Fibroblast of the aortic adventitia (primary cell): ENCODE results near the gene BHLHE41. TPM values are rescaled to one million over a fixed set of nuclear protein-coding genes. Genes with fewer than 3 reads are reported as not detected.

ENCODE experiments used
- DNase-seq: peaks from one replicate; pipeline ENCODE4 v3.0.0-alpha.2; 2010; ENCODE audit warnings: low read depth
- H3K4me3 ChIP-seq: 2 replicates; pipeline ENCODE4 v1.5.1; 2011; ENCODE audit warnings: low read depth, mild to moderate bottlenecking, control low read depth, low read length, moderate library complexity
- total RNA-seq: library from RNA; depleted of rRNA; stranded (reverse); fragments of >200 nt; gene quantifications from 2 replicates; pipeline ENCODE4 v1.2.3, GENCODE V29; 2012; ENCODE audit warnings: low replicate concordance
- TF ChIP-seq, protein P1 (sequence below): IDR thresholded peaks from 2 replicates; pipeline ENCODE4 v1.5.1; 2011; ENCODE audit warnings: mild to moderate bottlenecking, low read length, control low read depth, inconsistent platforms; ENCODE audit not compliant: insufficient read depth

BHLHE41 gene
- total RNA-seq, 1 donor: 9.2 TPM

DNA sequence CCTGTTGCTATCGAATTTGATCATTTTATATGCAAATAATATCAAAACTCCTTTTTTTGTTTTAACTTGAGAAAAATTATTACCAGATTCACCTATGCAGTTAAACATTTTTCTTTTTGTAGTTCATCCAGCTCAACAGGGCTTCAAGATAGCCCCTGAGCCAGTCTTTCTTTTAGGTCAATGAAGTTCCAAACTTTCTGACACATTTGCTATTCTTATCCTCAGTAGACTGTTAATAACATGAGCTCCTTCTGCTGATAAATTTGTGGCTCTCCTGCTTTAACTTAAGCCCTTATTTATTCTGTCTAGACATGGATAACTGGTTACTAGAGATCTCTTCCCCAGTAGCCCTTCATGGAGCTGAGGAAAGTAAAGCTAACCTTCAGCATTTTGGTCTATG lies 37.3 kb upstream of the BHLHE41 start:
- TF ChIP-seq, protein P1, sequence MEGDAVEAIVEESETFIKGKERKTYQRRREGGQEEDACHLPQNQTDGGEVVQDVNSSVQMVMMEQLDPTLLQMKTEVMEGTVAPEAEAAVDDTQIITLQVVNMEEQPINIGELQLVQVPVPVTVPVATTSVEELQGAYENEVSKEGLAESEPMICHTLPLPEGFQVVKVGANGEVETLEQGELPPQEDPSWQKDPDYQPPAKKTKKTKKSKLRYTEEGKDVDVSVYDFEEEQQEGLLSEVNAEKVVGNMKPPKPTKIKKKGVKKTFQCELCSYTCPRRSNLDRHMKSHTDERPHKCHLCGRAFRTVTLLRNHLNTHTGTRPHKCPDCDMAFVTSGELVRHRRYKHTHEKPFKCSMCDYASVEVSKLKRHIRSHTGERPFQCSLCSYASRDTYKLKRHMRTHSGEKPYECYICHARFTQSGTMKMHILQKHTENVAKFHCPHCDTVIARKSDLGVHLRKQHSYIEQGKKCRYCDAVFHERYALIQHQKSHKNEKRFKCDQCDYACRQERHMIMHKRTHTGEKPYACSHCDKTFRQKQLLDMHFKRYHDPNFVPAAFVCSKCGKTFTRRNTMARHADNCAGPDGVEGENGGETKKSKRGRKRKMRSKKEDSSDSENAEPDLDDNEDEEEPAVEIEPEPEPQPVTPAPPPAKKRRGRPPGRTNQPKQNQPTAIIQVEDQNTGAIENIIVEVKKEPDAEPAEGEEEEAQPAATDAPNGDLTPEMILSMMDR: no peak
- no peak overlapping the region for H3K4me3 ChIP-seq
- DNase-seq: no peak

DNA sequence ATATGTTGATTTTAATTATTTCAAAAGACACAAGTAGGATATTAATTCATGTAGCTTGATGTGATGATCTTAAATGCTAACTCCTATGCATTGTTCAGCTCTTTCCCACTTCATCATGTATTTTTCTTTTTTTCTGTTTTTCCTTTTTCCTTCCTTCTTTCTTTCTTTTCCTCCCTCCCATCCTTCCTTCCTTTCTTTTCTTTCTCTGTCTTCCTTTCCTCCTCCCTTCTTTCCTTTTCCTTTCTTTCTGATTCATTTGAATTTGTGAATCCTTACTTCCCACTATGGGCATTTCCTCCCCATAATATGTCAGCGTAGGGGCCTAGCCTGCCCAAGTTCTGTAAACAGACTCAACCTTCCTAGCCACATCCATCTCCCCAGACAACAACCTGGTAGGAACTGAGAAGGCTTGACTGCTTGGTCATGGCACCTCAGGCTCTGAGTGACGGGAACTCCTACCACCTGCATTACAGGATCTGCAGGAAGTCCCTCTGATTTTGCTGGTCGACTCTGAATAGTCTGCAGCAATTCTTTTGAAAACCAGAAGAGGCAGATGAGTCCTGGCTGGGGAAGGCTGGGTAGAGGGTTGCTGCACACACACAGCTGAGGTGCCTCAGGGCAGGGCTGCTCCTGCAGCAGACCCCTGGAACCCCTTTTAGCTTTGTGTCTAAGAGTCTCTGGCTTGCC lies 33.4 kb upstream of the BHLHE41 start:
- DNase-seq: no peak
- H3K4me3 ChIP-seq: no peak overlapping the region
- TF ChIP-seq, protein P1: no peak

DNA sequence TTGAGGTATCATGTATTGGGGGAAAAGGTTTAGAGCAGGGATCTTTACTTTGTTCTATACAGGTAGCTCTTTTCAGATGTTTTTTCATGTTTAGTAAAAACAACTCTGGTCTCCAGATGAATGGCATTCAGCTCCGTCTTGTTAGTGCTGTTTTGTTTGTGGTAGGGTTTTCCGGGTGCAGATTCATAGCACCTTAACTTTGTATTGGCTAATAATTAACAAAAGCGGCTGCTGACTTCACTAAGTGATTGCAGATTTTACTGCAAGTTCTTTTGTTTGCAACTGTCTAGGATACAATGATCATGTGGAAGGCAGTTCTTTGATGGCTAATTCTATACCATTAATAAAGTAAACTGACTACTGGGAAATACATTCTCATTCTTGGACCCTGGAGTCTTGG lies 32.2 kb upstream of the BHLHE41 start:
- TF ChIP-seq, protein P1: no peak
- no peak overlapping the region for H3K4me3 ChIP-seq
- DNase-seq: no peak

DNA sequence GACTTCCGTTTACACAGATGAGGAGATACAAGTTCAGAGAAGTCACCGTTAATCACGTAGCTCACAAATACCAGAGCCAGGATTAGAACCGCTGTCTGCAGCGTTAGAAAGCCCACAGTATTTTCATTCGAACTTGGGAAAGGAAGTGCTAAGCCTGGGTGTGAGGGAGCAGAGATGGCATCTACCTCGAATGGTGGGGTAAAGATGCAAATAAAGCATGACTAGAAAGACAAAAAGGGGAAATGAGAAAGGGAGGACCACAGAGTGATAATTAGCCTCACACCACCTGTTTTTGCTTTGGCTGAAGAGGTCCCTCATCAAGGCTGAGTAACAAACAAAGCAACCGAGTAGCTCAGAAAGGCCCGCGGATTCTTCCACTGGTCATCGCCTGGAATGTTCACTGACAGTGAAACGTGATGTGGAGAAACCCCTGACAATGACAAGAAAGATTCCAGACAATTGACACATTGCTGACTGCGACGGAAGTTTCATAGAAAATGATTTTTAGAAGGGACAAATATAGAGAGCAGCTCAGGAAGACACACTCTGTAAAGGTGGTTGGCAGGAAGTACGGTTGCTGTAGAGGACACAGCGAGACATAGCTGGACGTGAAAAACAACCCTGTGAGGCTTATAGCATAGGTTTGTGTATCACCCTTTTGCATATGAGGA lies 31.5 kb upstream of the BHLHE41 start:
- H3K4me3 ChIP-seq: no peak overlapping the region
- DNase-seq: no peak

DNA sequence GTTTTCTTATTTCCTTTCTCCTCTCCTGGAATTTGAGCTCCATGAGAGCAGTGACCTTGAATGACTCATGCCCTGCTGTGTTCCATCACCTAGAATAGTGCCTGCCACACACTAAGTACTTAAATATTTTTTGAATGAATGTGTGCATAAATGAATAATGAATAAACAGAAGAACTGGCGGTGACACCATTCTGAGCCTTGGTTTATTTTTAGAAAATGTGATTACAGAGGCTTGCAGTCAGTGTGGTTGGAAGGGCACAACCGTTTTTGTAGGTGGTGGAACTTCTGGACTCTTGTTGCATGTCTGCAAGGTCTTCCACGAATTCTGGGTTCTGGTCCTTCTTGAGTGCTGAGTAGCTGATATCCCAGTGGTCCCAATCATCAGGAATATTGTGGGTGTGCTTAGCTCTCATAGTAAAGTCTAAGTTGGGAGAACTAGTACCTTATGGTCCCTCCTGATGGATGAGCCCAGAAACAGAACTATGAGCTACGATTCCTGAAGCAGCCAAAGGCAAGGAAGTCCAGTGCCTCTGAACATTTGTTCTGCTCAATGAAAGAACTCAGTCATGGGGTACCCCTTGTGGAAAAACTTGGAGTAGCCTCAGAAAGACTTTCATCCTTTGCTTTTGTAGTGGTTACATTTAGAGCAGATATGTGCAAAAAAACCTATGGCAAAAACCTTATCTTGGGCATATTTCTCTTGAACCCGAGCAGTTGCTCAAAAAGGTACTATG lies 28.8 kb upstream of the BHLHE41 start:
- DNase-seq: peak; percentile 97
- H3K4me3 ChIP-seq: no peak overlapping the region
- TF ChIP-seq, protein P1: peak; percentile 41

More for the DNA sequence above, 31.5 kb upstream of the BHLHE41 start:
- TF ChIP-seq, protein P1: no peak

DNA sequence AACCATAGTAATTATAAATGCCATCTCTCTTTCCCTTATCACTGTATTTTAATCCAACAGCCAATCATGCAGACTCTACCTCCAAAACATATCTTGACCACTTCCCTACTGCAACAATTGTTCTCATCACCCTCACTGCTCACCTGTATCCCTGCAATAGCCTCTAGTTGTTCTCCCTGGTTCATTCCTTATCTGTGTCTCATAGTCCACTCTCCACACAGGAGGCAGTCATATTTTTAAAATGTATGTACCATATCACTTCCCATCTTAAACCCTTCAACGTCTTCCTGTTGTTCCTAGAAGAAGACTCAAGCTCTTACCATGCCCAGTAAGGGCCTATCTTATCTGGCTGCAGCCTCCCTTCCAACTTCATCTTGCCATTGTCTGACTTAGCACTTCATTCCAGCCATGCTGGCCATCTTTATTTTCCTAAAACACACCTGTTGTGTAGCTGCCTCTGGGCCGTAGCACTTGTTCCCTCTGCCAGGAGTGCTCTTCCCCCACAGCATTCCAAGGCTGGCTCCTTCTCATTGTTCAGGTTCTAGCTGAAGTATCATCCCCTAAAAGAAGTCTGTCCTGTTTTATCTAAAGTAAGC lies 27.8 kb upstream of the BHLHE41 start:
- no peak overlapping the region for H3K4me3 ChIP-seq
- TF ChIP-seq, protein P1: no peak
- DNase-seq: no peak
